OCI-LY3 (cell line): Measurements from ENCODE around the gene EHBP1.

Experiments
- EZH2phosphoT487 ChIP-seq: fragments of 200-600 bp; shearing (Covaris generic); IDR thresholded peaks from 2 replicates; pipeline ENCODE4 v1.6.1; 2018; ENCODE audit warnings: antibody characterized with exemption, mixed run types, low read depth
- TF ChIP-seq, protein P1 (sequence below): fragments of 200-600, 300-600 bp; sonication (generic); IDR thresholded peaks from 2 replicates; pipeline ENCODE4 v1.5.1; 2014; ENCODE audit warnings: antibody characterized with exemption, low read length, low read depth

DNA sequence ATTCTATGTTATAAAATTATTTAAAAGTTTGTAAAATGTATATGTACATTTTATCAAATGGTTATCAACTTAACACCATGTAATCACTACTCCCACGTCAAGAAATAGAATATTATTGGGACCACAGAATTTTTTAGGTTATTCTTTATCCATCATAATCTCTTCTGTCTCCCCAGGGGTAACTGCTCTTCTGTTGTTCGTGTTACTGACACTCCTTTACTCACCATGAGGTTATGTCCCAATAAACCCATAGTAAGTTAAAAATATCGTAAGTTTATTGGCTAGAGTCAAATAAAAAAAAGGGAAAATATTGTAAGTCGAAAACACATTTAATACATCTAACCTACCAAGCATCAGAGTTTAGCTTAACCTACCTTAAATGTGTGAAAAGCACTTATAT, 359.1 kb downstream of the EHBP1 start:
- TF ChIP-seq, protein P1, sequence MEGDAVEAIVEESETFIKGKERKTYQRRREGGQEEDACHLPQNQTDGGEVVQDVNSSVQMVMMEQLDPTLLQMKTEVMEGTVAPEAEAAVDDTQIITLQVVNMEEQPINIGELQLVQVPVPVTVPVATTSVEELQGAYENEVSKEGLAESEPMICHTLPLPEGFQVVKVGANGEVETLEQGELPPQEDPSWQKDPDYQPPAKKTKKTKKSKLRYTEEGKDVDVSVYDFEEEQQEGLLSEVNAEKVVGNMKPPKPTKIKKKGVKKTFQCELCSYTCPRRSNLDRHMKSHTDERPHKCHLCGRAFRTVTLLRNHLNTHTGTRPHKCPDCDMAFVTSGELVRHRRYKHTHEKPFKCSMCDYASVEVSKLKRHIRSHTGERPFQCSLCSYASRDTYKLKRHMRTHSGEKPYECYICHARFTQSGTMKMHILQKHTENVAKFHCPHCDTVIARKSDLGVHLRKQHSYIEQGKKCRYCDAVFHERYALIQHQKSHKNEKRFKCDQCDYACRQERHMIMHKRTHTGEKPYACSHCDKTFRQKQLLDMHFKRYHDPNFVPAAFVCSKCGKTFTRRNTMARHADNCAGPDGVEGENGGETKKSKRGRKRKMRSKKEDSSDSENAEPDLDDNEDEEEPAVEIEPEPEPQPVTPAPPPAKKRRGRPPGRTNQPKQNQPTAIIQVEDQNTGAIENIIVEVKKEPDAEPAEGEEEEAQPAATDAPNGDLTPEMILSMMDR = no peak
- TF ChIP-seq EZH2phosphoT487 = no peak
